Central memory CD4-positive, alpha-beta T cell (primary cell): ENCODE measurements around the gene MYH10.
"Not testable (repeated sequence)": the region's sequence is repeated elsewhere in the genome, so short reads cannot be mapped to it uniquely, and the experiment has no call there.

Experiments used
- DNase-seq: peaks from one replicate; pipeline ENCODE4 v3.0.0; 2022
- total RNA-seq, 3 experiments: gene quantifications; one replicate each; lab custom pipeline; 2026; lab: John Stamatoyannopoulos, UW

Gene MYH10
- 3.9 to 6.0 (median 4.8) reads per million in 3 experiments for total RNA-seq

GRCh38 chr17:8630227-8630801 lies at the start of gene MYH10:
TSS of gene MYH10 (minus strand) at chr17:8630725. CDS start at chr17:8623246, 7,479 bp downstream.
- no peak for DNase-seq

GRCh38 chr17:8679126-8679525 lies 48.6 kb upstream of the MYH10 start:
- no peak for DNase-seq

- no peak for DNase-seq
These were observed 44.8 kb upstream of the MYH10 start for GRCh38 chr17:8675306-8675705.

- DNase-seq: no peak
These were observed 44.1 kb upstream of the MYH10 start for GRCh38 chr17:8674344-8675305.

- DNase-seq: no peak
These were observed 43.1 kb upstream of the MYH10 start for GRCh38 chr17:8673612-8674011.

- no peak for DNase-seq
These were observed 41.8 kb upstream of the MYH10 start for GRCh38 chr17:8672326-8672725.

- DNase-seq: no peak
These were observed 39.9 kb upstream of the MYH10 start for GRCh38 chr17:8670421-8670820.

- no peak for DNase-seq
These were observed 37.7 kb upstream of the MYH10 start for GRCh38 chr17:8668176-8668740.

GRCh38 chr17:8667421-8667820 lies 36.9 kb upstream of the MYH10 start:
- DNase-seq: no peak

- no peak for DNase-seq
These were observed 35.2 kb upstream of the MYH10 start for GRCh38 chr17:8665684-8666083.

GRCh38 chr17:8664456-8665126 lies 34.1 kb upstream of the MYH10 start:
- no peak for DNase-seq

GRCh38 chr17:8662973-8663372 lies 32.4 kb upstream of the MYH10 start:
- no peak for DNase-seq

GRCh38 chr17:8662076-8662831 lies 31.7 kb upstream of the MYH10 start:
- DNase-seq: no peak

GRCh38 chr17:8660709-8661108 lies 30.2 kb upstream of the MYH10 start:
- not testable (repeated sequence) for DNase-seq

- no peak for DNase-seq
These were observed 29.4 kb upstream of the MYH10 start for GRCh38 chr17:8659758-8660410.

- DNase-seq: no peak
These were observed 28.3 kb upstream of the MYH10 start for GRCh38 chr17:8658810-8659209.

GRCh38 chr17:8656693-8657092 lies 26.2 kb upstream of the MYH10 start:
- no peak for DNase-seq

GRCh38 chr17:8654822-8655221 lies 24.3 kb upstream of the MYH10 start:
- no peak for DNase-seq

GRCh38 chr17:8651013-8651412 lies 20.5 kb upstream of the MYH10 start:
- DNase-seq: no peak

- DNase-seq: no peak
These were observed 19.6 kb upstream of the MYH10 start for GRCh38 chr17:8650119-8650499.

GRCh38 chr17:8649157-8650118 lies 18.9 kb upstream of the MYH10 start:
- no peak for DNase-seq
